ENCODE data around the gene PDX1. TPM values are rescaled to one million over a fixed set of nuclear protein-coding genes. Genes with fewer than 3 reads are reported as not detected.

The PDX1 gene
- total RNA-seq, 2 experiments from 2014 or later, result not detected

GRCh38 chr13:27925220-27925991 is 5.6 kb downstream of the PDX1 start:
- no TSS peak for BruUV-seq (replicated peaks)
- Histone ChIP-seq H2AFZ (ENCODE audit: low read length) (no peak overlapping the region), H3K4me2 (ENCODE audit: low read length) (no peak overlapping the region), H3K27ac (ENCODE audit: low read depth, low read length, poor library complexity, severe bottlenecking) (no peak overlapping the region), H3K9me3 (ENCODE audit: low read length) (no peaks in the 10 kb centered on the region), H3K79me2 (ENCODE audit: insufficient read depth, low read depth, low read length) (no peaks in the 10 kb centered on the region), H3K4me1 (ENCODE audit: insufficient read depth, low read length, poor library complexity, severe bottlenecking) (no peaks in the 10 kb centered on the region), H4K20me1 (ENCODE audit: insufficient read depth, low read length) (no peaks in the 10 kb centered on the region), H3K9me2 (ENCODE audit: insufficient read depth, low read length) (no peaks in the 10 kb centered on the region), H3K4me3 (ENCODE audit: low read depth, low read length, poor library complexity, severe bottlenecking) (no peak overlapping the region), H3K36me3 (ENCODE audit: insufficient read depth, low read length) (no peaks in the 10 kb centered on the region)
- intact Hi-C loops (cut with micrococcal nuclease; ENCODE audit: unreplicated experiment), result no loop called here
- ChIA-PET CTCF (ENCODE audit: unreplicated experiment) (no interaction called here), POLR2A (interaction anchor here (0.6 kb wide), 1 partner anchor 17 kb away, joined by 4 read pairs; no protein-coding TSS in a partner anchor)
- TF ChIP-seq EZH2phosphoT487 (IDR thresholded peaks at IDR 0.05; ENCODE audit: borderline replicate concordance, low read depth, low read length), result no peak
- no peak for TF ChIP-seq CTCF (conservative IDR thresholded peaks at IDR 0.05; ENCODE audit: low read length)
- no peak for DNase-seq (ENCODE audit: low spot score)

GRCh38 chr13:27926644-27927434 is 7.0 kb downstream of the PDX1 start:
- no peak overlapping the region for H3K27ac ChIP-seq (ENCODE audit: low read depth, low read length, poor library complexity, severe bottlenecking)
- no peaks in the 10 kb centered on the region for H3K4me1 ChIP-seq (ENCODE audit: insufficient read depth, low read length, poor library complexity, severe bottlenecking)
- BruUV-seq (replicated peaks), result no TSS peak
- H4K20me1 ChIP-seq (ENCODE audit: insufficient read depth, low read length), result no peaks in the 10 kb centered on the region
- H3K9me3 ChIP-seq (ENCODE audit: low read length), result no peaks in the 10 kb centered on the region
- no peak for DNase-seq (ENCODE audit: low spot score)
- no peak overlapping the region for H3K4me3 ChIP-seq (ENCODE audit: low read depth, low read length, poor library complexity, severe bottlenecking)
- no peaks in the 10 kb centered on the region for H3K9me2 ChIP-seq (ENCODE audit: insufficient read depth, low read length)
- no peaks in the 10 kb centered on the region for H3K79me2 ChIP-seq (ENCODE audit: insufficient read depth, low read depth, low read length)
- TF ChIP-seq EZH2phosphoT487 (IDR thresholded peaks at IDR 0.05; ENCODE audit: borderline replicate concordance, low read depth, low read length) (no peak), CTCF (conservative IDR thresholded peaks at IDR 0.05; ENCODE audit: low read length) (no peak)
- POLR2A ChIA-PET, result no interaction called here
- CTCF ChIA-PET (ENCODE audit: unreplicated experiment), result no interaction called here
- H3K4me2 ChIP-seq (ENCODE audit: low read length), result no peak overlapping the region
- intact Hi-C loops (cut with micrococcal nuclease; ENCODE audit: unreplicated experiment), result no loop called here
- no peaks in the 10 kb centered on the region for H3K36me3 ChIP-seq (ENCODE audit: insufficient read depth, low read length)
- H2AFZ ChIP-seq (ENCODE audit: low read length), result no peak overlapping the region
